Measurements from ENCODE around the gene SIL1. TPM values are rescaled to one million over a fixed set of nuclear protein-coding genes. Genes with fewer than 3 reads are reported as not detected.

Gene SIL1
- total and polyA plus RNA-seq, 2 of the 8 experiments (the other 6 are each of a cell fraction or from before 2014, with no cell fraction given): 8.3 to 12.8 TPM

DNA sequence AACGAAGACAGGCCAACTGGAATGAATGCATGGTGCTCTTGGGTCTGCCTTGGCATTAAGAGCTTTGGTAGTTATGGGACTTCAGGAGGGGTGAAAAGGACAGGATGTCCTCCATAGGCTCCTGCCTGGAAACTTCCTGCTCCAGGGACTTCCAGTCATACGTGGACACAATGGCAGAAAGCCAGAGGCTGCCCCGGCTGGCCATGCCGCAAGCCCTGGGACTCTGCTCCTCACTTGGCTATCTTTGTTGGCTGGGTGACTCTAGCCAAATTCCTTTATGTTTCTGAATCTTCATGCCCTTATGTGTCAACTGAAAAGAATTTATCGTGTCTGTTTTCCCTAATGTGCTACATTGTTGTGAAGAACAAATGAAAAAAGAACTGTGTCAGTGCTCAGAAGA lies 136.9 kb downstream of the SIL1 start (continued):
- no peak for TF ChIP-seq SIN3A (conservative IDR thresholded peaks at IDR 0.05 in 1 of 2, IDR thresholded peaks at IDR 0.05 in 1 of 2; ENCODE audit: low read depth in 1 of 2, low read length in 2 of 2)
- no peak for TF ChIP-seq SIRT6 (IDR thresholded peaks at IDR 0.05; ENCODE audit: low read length)
- TF ChIP-seq ATF2 (IDR thresholded peaks at IDR 0.05; ENCODE audit: low read length): no peak
- TF ChIP-seq KDM1A (IDR thresholded peaks at IDR 0.05; ENCODE audit: borderline replicate concordance, low read length): no peak
